ENCODE results near the gene RALY. TPM values are rescaled to one million over a fixed set of nuclear protein-coding genes. Genes with fewer than 3 reads are reported as not detected.

RALY gene
- total RNA-seq, 1 experiment from 2014 or later, result 185 TPM

GRCh38 chr20:33986560-33987216 lies 7.0 kb upstream of the RALY start:
- H3K27me3 ChIP-seq (replicated peaks; ENCODE audit: insufficient read depth, low read depth, low read length, poor library complexity), result no peaks in the 10 kb centered on the region
- DNase-seq (ENCODE audit: low spot score), result no peak
- no peaks in the 10 kb centered on the region for H3K9me3 ChIP-seq (ENCODE audit: low read depth, low read length, poor library complexity, severe bottlenecking)
- H3K4me1 ChIP-seq (ENCODE audit: insufficient read depth, low read length, poor library complexity, severe bottlenecking), result no peaks in the 10 kb centered on the region
- H3K4me3 ChIP-seq (ENCODE audit: low read depth, low read length, poor library complexity, severe bottlenecking), result no peak overlapping the region
- POLR2A ChIA-PET (ENCODE audit: low non-redundant PET), result no interaction called here
- H3K36me3 ChIP-seq (ENCODE audit: insufficient read depth, low read length, poor library complexity, severe bottlenecking), result no peaks in the 10 kb centered on the region
- no peak for TF ChIP-seq CTCF (conservative IDR thresholded peaks at IDR 0.05; ENCODE audit: low read depth, low read length)
- TF ChIP-seq EZH2 (IDR thresholded peaks at IDR 0.05; ENCODE audit: borderline replicate concordance, low read depth, low read length, poor library complexity, severe bottlenecking), result no peak
- CTCF ChIA-PET, result no interaction called here
- intact Hi-C loops (cut with micrococcal nuclease; ENCODE audit: unreplicated experiment), result no loop called here
- no TSS peak for BruUV-seq (replicated peaks)
- H3K27ac ChIP-seq (ENCODE audit: low read depth, low read length, poor library complexity, severe bottlenecking), result no peak overlapping the region

- H3K4me3 ChIP-seq (ENCODE audit: low read depth, low read length, poor library complexity, severe bottlenecking), result no peak overlapping the region
- no peak overlapping the region for H3K27ac ChIP-seq (ENCODE audit: low read depth, low read length, poor library complexity, severe bottlenecking)
- DNase-seq (ENCODE audit: low spot score), result no peak
- no peak for TF ChIP-seq CTCF (conservative IDR thresholded peaks at IDR 0.05; ENCODE audit: low read depth, low read length)
- no peak for TF ChIP-seq EZH2 (IDR thresholded peaks at IDR 0.05; ENCODE audit: borderline replicate concordance, low read depth, low read length, poor library complexity, severe bottlenecking)
- H3K27me3 ChIP-seq (replicated peaks; ENCODE audit: insufficient read depth, low read depth, low read length, poor library complexity), result no peaks in the 10 kb centered on the region
- ChIA-PET POLR2A (ENCODE audit: low non-redundant PET) (no interaction called here), CTCF (interaction anchor here (0.6 kb wide), 2 partner anchors 32 to 75 kb away, joined by 5 to 8 read pairs; no protein-coding TSS in a partner anchor)
- intact Hi-C loops (cut with micrococcal nuclease; ENCODE audit: unreplicated experiment), result no loop called here
- no TSS peak for BruUV-seq (replicated peaks)
- peaks cover 7% of the 10 kb centered on the region for H3K4me1 ChIP-seq (ENCODE audit: insufficient read depth, low read length, poor library complexity, severe bottlenecking)
- no peaks in the 10 kb centered on the region for H3K36me3 ChIP-seq (ENCODE audit: insufficient read depth, low read length, poor library complexity, severe bottlenecking)
- H3K9me3 ChIP-seq (ENCODE audit: low read depth, low read length, poor library complexity, severe bottlenecking), result no peaks in the 10 kb centered on the region
Measured at GRCh38 chr20:33990075-33990474, 3.6 kb upstream of the RALY start.

- BruUV-seq (replicated peaks), result no TSS peak
- CTCF ChIA-PET, result no interaction called here
- H3K27ac ChIP-seq (ENCODE audit: low read depth, low read length, poor library complexity, severe bottlenecking), result no peak overlapping the region
- TF ChIP-seq CTCF (conservative IDR thresholded peaks at IDR 0.05; ENCODE audit: low read depth, low read length), result no peak
- no peak for TF ChIP-seq EZH2 (IDR thresholded peaks at IDR 0.05; ENCODE audit: borderline replicate concordance, low read depth, low read length, poor library complexity, severe bottlenecking)
- POLR2A ChIA-PET (ENCODE audit: low non-redundant PET), result no interaction called here
- intact Hi-C loops (cut with micrococcal nuclease; ENCODE audit: unreplicated experiment), result no loop called here
- no peaks in the 10 kb centered on the region for H3K27me3 ChIP-seq (replicated peaks; ENCODE audit: insufficient read depth, low read depth, low read length, poor library complexity)
- H3K4me1 ChIP-seq (ENCODE audit: insufficient read depth, low read length, poor library complexity, severe bottlenecking), result peaks cover 14% of the 10 kb centered on the region
- H3K36me3 ChIP-seq (ENCODE audit: insufficient read depth, low read length, poor library complexity, severe bottlenecking), result no peaks in the 10 kb centered on the region
- no peak overlapping the region for H3K4me3 ChIP-seq (ENCODE audit: low read depth, low read length, poor library complexity, severe bottlenecking)
- no peak for DNase-seq (ENCODE audit: low spot score)
- H3K9me3 ChIP-seq (ENCODE audit: low read depth, low read length, poor library complexity, severe bottlenecking), result no peaks in the 10 kb centered on the region
Measured at GRCh38 chr20:33991502-33991901, 2.2 kb upstream of the RALY start.
